H7 (cell line): ENCODE data around the gene AQR. TPM values are rescaled to one million over a fixed set of nuclear protein-coding genes. Genes with fewer than 3 reads are reported as not detected.
"Not testable (repeated sequence)": the region's sequence is repeated elsewhere in the genome, so short reads cannot be mapped to it uniquely, and the experiment has no call there.

Experiments used
- DNase-seq: peaks from one replicate; pipeline ENCODE4 v3.0.0; 2012
- H3K27me3 ChIP-seq: 2 replicates; pipeline ENCODE4 v1.6.0; 2011; ENCODE audit warnings: mild to moderate bottlenecking, low read length; ENCODE audit not compliant: control insufficient read depth, insufficient read depth
- H3K36me3 ChIP-seq: replicated peaks from 2 replicates; pipeline ENCODE4 v1.5.1; 2011; ENCODE audit warnings: low read length; ENCODE audit not compliant: control insufficient read depth, insufficient read depth
- H3K4me3 ChIP-seq: 2 replicates; pipeline ENCODE4 v1.5.1; 2011; ENCODE audit warnings: low read depth, mild to moderate bottlenecking, control low read depth, low read length, moderate library complexity; ENCODE audit not compliant: insufficient read depth
- total RNA-seq: library from RNA; depleted of rRNA; stranded (reverse); fragments of >200 nt; shearing (Covaris generic); gene quantifications from 2 replicates; pipeline ENCODE4 v1.2.3, GENCODE V29; 2014

The AQR gene
- total RNA-seq, 1 experiment from 2014 or later = 36.9 TPM

- DNase-seq = no peak
Measured at GRCh38 chr15:34986326-34986725, 16.8 kb upstream of the AQR start.

GRCh38 chr15:34984889-34985630 lies 15.5 kb upstream of the AQR start:
- DNase-seq = no peak
- Histone ChIP-seq H3K4me3 (no peak overlapping the region), H3K36me3 (peaks cover 15% of the 10 kb centered on the region), H3K27me3 (no peaks in the 10 kb centered on the region)

More at GRCh38 chr15:34986326-34986725, 16.8 kb upstream of the AQR start:
- H3K36me3 ChIP-seq = peaks cover 15% of the 10 kb centered on the region
- H3K4me3 ChIP-seq = peak overlapping the region; percentile 80
- H3K27me3 ChIP-seq = no peaks in the 10 kb centered on the region

DNA sequence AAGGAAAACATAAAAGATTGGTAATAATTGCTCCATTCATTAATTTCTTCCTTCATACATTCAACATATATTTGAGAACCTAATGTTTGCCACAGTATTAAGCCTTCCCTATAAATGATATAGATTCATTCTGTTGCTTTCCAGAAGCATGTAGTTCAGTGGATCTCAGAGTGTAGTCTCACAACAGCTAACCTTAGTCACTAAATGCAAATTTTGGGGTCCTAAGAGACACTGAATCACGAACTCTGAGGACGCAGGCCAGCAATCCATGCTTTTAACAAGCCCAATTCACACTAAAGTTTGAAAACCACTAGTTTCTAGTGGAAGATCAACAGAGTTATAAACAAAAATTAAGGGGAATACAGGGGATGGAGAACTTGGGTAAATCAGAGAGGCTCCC lies 7.2 kb upstream of the AQR start:
- H3K27me3 ChIP-seq = no peaks in the 10 kb centered on the region
- 0 out of 2 replicates have a peak, but pooled peaks cover 4% of the 10 kb centered on the region for H3K36me3 ChIP-seq
- no peak for DNase-seq
- H3K4me3 ChIP-seq = no peak overlapping the region

DNA sequence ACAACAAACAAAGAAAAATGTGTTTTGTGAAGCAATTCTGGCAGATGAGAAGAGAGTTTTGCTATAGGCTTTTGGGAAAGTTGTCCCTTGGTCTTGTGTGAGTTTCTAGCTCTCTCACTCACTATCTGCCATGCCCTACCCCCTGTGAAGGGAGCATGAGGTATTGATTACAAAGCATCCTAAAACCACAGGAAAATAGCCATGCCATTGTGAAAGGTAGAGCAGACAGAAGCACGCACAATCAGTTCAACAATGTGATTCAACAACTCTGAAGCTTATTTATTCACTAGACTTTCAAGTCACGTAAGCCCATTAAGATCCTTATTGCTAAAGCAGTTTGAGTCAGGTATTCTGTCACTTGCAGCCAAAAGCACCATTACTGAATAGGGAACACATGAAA lies 6.5 kb upstream of the AQR start:
- Histone ChIP-seq H3K4me3 (no peak overlapping the region), H3K36me3 (0 out of 2 replicates have a peak, but pooled peaks cover 4% of the 10 kb centered on the region), H3K27me3 (no peaks in the 10 kb centered on the region)
- DNase-seq = no peak

DNA sequence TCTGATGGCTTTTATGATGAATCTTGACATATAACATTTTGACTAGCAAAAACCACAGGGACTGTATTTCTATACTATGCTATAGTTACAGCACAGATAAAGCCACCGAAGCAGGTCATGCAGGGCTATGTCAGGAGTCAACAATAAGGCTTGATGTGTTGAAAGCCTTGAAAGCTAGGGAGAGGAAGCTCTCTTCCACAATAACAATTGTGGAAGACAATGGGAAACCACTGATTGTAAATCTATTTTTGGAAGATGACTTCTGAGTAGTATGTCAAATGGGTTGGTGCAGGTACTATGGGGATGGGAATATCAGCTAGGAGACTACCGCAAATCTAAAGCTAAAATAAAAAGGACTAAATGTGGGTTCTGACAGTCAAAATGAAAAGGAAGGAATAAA lies 4.0 kb upstream of the AQR start:
- H3K4me3 ChIP-seq = no peak overlapping the region
- no peaks in the 10 kb centered on the region for H3K27me3 ChIP-seq
- DNase-seq = no peak
- 0 out of 2 replicates have a peak, but pooled peaks cover 2% of the 10 kb centered on the region for H3K36me3 ChIP-seq

GRCh38 chr15:34970098-34970643 lies 629 bp upstream of the AQR start:
- H3K4me3 ChIP-seq = peak overlapping the region; percentile 75
- H3K36me3 ChIP-seq, H3K27me3 ChIP-seq, DNase-seq: not testable (repeated sequence)

GRCh38 chr15:34964277-34964676 lies 5.3 kb downstream of the AQR start:
- no peak for DNase-seq
- Histone ChIP-seq H3K4me3 (no peak overlapping the region), H3K36me3 (no peaks in the 10 kb centered on the region; the same call in 1 of the 2 replicates), H3K27me3 (no peaks in the 10 kb centered on the region)

- no peak for DNase-seq
- Histone ChIP-seq H3K36me3 (peaks cover 2% of the 10 kb centered on the region), H3K27me3 (no peaks in the 10 kb centered on the region), H3K4me3 (no peak overlapping the region)
Measured at GRCh38 chr15:34953851-34954250, 15.7 kb downstream of the AQR start.

DNA sequence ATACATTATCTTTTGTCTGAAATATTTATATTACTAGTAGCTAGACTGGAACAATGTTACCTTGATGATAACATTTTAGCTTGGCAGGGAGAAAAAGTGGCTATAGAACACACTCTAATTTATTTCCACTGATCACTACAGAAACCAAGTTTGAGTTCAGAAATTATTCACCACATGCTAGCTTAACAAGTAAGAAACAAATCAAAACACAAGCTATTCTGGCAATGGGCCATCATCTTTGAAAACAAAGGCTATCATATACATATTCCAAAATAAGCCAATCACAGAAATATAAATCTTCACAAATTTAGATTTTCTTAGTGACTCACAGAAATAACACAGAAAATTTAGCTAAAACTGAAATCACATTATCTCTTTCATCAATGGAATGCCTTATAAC lies 17.1 kb downstream of the AQR start:
- Histone ChIP-seq H3K4me3 (no peak overlapping the region), H3K27me3 (no peaks in the 10 kb centered on the region), H3K36me3 (peaks cover 4% of the 10 kb centered on the region)
- DNase-seq = no peak

DNA sequence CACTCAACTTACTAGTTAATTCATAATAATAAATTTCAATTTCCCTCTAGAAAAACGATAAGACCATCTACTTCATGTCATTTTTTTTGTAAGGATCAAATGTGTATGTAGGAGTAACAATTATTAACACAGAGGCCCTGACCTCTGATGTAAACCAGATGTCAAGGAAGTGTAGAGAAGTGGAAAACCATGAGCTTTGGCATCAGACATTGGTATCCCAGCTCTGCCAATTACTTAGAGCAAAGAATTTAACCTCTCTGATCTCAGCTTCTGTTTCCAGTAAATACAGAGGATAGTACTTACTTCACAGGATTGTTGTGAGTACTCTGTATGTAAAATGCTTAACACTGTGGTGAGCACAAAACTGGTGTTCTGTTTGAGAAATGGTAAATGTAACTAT lies 17.5 kb downstream of the AQR start:
- H3K27me3 ChIP-seq = no peaks in the 10 kb centered on the region
- no peak overlapping the region for H3K4me3 ChIP-seq
- DNase-seq = no peak
- H3K36me3 ChIP-seq = peaks cover 4% of the 10 kb centered on the region

DNA sequence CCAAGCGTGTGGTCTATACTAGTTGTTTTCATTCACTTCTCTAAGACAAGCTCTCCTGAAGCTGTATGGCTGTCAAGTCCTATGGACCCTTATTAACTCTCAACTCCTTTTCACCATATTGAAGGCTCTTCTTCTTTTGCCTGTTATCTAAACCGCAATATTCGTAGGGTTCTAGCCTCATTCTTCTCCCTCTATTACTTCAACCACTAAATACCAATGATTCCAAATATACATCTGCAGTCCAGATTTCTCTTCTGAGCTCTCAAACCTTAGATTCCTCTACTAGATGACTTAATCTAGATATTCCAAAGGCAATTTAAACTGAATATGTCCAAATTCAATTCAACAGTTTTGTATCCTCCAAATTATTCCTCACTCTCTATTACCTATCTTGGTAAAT lies 24.6 kb downstream of the AQR start:
- Histone ChIP-seq H3K36me3 (peaks cover 11% of the 10 kb centered on the region), H3K27me3 (no peaks in the 10 kb centered on the region), H3K4me3 (no peak overlapping the region)
- no peak for DNase-seq

GRCh38 chr15:34943711-34944110 lies 25.8 kb downstream of the AQR start:
- Histone ChIP-seq H3K27me3 (no peaks in the 10 kb centered on the region), H3K4me3 (no peak overlapping the region), H3K36me3 (peaks cover 15% of the 10 kb centered on the region)
- DNase-seq = no peak

DNA sequence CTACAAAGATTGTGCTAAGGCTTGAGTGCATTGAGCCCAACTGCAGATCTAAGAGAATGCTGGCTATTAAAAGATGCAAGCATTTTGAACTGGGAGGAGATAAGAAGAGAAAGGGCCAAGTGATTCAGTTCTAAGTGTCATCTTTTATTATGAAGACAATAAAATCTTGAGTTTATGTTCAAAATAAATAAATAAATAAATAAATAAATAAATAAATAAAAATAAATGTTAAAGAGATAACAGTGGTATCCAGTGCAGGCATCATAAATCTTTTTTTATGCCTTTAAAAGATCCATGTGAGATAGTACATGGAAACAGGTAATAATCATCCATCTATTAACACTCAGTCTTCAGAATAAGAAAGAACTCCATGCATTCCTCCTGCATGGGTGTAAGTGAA lies 26.3 kb downstream of the AQR start:
- H3K27me3 ChIP-seq, H3K4me3 ChIP-seq, DNase-seq: not testable (repeated sequence)
- H3K36me3 ChIP-seq = peaks cover 15% of the 10 kb centered on the region

- no peak for DNase-seq
- H3K27me3 ChIP-seq = no peaks in the 10 kb centered on the region
- H3K36me3 ChIP-seq = peaks cover 13% of the 10 kb centered on the region
Measured at GRCh38 chr15:34942363-34942762, 27.2 kb downstream of the AQR start.

DNA sequence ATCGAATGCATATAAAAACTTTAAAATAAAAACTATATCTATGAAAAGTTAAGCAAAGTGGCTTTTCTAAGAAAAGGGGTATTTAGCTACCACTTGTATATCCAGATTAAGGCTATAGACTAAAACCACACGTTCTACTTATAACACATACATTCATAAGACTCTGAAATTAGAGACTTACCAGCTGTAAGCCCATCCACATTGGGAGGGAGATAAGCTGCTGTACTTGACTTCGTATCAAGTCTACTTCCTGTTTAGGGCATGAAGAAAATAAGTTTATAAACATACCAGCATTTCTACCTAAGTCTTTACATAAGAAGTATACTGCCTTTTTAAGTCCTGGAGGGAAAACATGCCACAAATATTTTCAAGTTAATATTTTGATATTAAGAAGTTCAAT lies 27.7 kb downstream of the AQR start:
- Histone ChIP-seq H3K27me3 (no peaks in the 10 kb centered on the region), H3K36me3 (peaks cover 13% of the 10 kb centered on the region), H3K4me3 (no peak overlapping the region)
- DNase-seq = no peak

More at GRCh38 chr15:34942363-34942762, 27.2 kb downstream of the AQR start:
- no peak overlapping the region for H3K4me3 ChIP-seq
